Measurements from ENCODE around the gene FAM124B.

The FAM124B gene

DNA sequence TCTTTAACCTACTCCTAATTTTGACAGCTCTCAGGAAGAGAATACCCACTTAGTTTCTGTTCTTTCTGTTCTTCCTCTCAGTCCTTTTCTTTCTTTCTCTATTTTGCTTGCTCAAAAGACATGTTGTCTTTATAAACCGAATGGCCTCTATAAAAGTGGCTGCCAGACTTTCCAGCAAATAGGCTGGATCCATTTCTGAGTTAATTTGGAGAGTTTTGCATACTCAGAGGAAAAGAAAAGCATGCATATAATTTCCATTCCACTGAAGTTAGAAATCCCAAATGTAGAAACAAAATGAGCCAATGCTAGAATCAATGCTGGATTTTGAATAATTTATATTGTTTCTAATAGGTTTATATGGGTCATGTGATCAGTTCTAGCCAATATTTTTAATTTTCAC, 65.9 kb downstream of the FAM124B start:
- POLR2A ChIA-PET (ENCODE audit: low non-redundant PET): no interaction called here
- H3K27ac ChIP-seq: no peak overlapping the region
- TF ChIP-seq, protein P1, sequence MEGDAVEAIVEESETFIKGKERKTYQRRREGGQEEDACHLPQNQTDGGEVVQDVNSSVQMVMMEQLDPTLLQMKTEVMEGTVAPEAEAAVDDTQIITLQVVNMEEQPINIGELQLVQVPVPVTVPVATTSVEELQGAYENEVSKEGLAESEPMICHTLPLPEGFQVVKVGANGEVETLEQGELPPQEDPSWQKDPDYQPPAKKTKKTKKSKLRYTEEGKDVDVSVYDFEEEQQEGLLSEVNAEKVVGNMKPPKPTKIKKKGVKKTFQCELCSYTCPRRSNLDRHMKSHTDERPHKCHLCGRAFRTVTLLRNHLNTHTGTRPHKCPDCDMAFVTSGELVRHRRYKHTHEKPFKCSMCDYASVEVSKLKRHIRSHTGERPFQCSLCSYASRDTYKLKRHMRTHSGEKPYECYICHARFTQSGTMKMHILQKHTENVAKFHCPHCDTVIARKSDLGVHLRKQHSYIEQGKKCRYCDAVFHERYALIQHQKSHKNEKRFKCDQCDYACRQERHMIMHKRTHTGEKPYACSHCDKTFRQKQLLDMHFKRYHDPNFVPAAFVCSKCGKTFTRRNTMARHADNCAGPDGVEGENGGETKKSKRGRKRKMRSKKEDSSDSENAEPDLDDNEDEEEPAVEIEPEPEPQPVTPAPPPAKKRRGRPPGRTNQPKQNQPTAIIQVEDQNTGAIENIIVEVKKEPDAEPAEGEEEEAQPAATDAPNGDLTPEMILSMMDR (conservative IDR thresholded peaks at IDR 0.05; ENCODE audit: low read depth): no peak
- CTCF ChIA-PET: interaction anchor here (0.7 kb wide), 1 partner anchor 113 kb away, joined by 3 read pairs; no protein-coding TSS in a partner anchor
- DNase-seq (ENCODE audit: low spot score): no peak

DNA sequence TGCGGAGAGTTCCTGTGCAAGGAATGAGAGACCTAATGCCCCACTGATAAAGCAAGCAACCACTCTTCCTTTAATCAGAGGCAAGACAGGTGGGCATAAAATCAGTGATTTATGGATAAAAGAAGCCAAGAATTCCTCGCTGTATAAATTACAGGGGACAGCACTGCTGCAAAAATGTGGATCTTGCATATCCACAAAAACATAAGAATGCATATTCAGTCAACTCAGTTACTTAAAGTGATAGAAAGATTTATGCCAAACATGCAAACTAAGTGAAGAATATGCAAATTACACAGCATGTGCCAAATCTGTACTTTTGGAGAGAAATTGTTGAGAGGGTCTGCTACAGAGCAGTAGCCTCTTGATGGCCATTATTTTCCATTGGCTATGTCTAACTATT, 67.2 kb downstream of the FAM124B start:
- POLR2A ChIA-PET (ENCODE audit: low non-redundant PET): no interaction called here
- TF ChIP-seq, protein P1 (conservative IDR thresholded peaks at IDR 0.05; ENCODE audit: low read depth): no peak
- no peak overlapping the region for H3K27ac ChIP-seq
- CTCF ChIA-PET: interaction anchor here (0.5 to 0.6 kb wide), 2 partner anchors 108 to 206 kb away, joined by 3 to 4 read pairs; no protein-coding TSS in a partner anchor
- no peak for DNase-seq (ENCODE audit: low spot score)

DNA sequence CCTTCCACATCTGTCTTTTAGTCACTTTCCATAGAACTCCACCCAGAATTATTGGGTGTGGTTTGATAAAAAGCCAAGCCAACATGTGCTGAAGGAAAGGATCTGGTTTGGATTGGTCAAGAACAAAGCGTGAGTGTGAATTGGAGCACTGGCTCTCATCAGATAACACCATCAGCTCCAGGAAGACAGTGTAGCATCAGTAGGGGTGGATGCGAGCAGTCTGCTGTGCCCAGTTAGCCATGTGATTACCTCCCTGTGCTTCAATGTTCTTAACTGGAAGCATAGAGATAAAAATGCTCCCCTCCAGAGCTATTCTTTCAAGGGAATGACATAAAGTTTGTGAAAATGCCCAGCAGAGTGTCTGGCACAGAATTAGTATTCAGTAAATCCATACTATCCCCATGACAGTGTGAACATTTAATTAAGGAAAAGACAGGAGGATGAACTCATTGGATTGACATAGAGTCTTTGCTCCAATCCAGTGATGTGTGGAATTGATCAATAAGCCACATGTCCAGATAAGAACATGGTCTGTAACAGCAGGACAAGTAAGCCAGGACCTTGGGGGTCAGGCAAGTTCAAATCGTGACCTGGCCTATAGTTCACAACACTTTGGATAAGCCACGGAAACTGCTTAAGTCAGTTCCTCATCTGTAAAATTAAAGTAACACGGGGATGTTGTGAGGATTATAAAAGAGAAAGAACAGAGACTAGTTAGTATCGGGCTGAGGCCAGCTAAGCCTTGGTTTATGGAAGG, 68.0 kb downstream of the FAM124B start:
- TF ChIP-seq, protein P1 (conservative IDR thresholded peaks at IDR 0.05; ENCODE audit: low read depth): no peak
- ChIA-PET POLR2A (ENCODE audit: low non-redundant PET) (no interaction called here), CTCF (no interaction called here)
- H3K27ac ChIP-seq: no peak overlapping the region
- no peak for DNase-seq (ENCODE audit: low spot score)

DNA sequence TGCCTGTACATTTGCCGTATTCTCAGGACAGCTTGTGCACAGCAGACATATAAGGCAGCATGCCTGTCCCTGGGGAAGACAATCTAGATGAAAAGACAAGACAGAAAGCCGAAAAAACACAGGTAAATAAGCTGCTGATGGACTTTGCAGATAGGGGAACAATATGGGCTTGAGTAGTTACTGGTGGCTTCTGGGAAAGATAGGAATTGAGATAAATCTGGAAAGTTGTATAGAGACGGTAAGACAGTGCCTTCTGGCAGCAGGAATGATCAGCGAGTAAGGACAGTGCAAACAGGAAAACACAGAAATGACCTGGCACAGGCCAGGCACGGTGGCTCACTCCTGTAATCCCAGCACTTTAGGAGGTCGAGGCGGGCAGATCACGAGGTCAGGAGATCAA, 70.2 kb downstream of the FAM124B start:
- no peak overlapping the region for H3K27ac ChIP-seq
- ChIA-PET CTCF (interaction anchor here (0.6 kb wide), 1 partner anchor 417 kb away, joined by 4 read pairs; no protein-coding TSS in a partner anchor), POLR2A (ENCODE audit: low non-redundant PET) (no interaction called here)
- TF ChIP-seq, protein P1 (conservative IDR thresholded peaks at IDR 0.05; ENCODE audit: low read depth): no peak
- DNase-seq (ENCODE audit: low spot score): no peak

DNA sequence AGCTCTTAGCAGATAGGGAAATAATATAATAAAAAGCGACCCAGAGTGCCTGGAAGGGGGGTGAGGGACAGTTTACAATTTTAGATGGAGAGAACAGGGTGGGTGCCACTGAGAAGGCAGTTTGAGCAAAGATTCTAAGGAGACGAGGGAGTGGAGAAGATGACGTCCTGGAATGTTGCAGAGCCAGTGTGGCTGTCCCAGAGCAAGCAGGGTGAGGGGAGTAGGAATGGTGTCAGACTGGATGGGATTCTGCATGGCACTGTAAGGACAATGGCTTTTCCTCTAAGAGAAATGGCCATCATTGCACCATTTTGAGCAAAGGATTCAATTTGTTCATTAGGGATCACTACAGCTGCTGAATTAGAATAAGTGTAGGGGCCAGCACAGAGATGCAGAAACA, 73.1 kb downstream of the FAM124B start:
- CTCF ChIA-PET: no interaction called here
- no peak overlapping the region for H3K27ac ChIP-seq
- TF ChIP-seq, protein P1 (conservative IDR thresholded peaks at IDR 0.05; ENCODE audit: low read depth): no peak
- DNase-seq (ENCODE audit: low spot score): no peak
- POLR2A ChIA-PET (ENCODE audit: low non-redundant PET): no interaction called here
